Neural cell (in vitro differentiated cells): ENCODE data around the gene ARMH1.

ENCODE experiments used
- CTCF ChIP-seq: fragments of 450-650 bp; IDR thresholded peaks from 2 replicates; pipeline ENCODE4 v1.5.1; 2014; ENCODE audit warnings: antibody characterized with exemption, mild to moderate bottlenecking, moderate library complexity; ENCODE audit not compliant: poor library complexity, severe bottlenecking
- MXI1 ChIP-seq: fragments of 450-650 bp; conservative IDR thresholded peaks from 2 replicates; pipeline ENCODE4 v1.6.1; 2014; ENCODE audit warnings: antibody characterized with exemption, mild to moderate bottlenecking; ENCODE audit not compliant: poor library complexity, severe bottlenecking
- POLR2AphosphoS5 ChIP-seq: IDR thresholded peaks from 2 replicates; pipeline ENCODE4 v1.6.1; 2012
- RAD21 ChIP-seq: fragments of 450-650 bp; conservative IDR thresholded peaks from 2 replicates; pipeline ENCODE4 v1.6.1; 2014; ENCODE audit warnings: antibody characterized with exemption, mild to moderate bottlenecking, moderate library complexity
- TAF1 ChIP-seq: IDR thresholded peaks from 2 replicates; pipeline ENCODE4 v1.6.1; 2012; ENCODE audit warnings: low read depth

- no peak for TF ChIP-seq CTCF
- no peak for TF ChIP-seq RAD21
- TF ChIP-seq TAF1 = no peak
- no peak for TF ChIP-seq MXI1
- TF ChIP-seq POLR2AphosphoS5 = no peak
Observed at GRCh38 chr1:44650159-44650831, 24.2 kb upstream of the ARMH1 start.
